Prostate gland (tissue), 2 donors: ENCODE results near the gene GPN2. TPM values are rescaled to one million over a fixed set of nuclear protein-coding genes. Genes with fewer than 3 reads are reported as not detected.
"Not testable (repeated sequence)": the region's sequence is repeated elsewhere in the genome, so short reads cannot be mapped to it uniquely, and the experiment has no call there.

Experiments used
- DNase-seq: peaks from one replicate; pipeline ENCODE4 v3.0.0-alpha.2; 2019; ENCODE audit warnings: low spot score
- H3K27ac ChIP-seq, 2 donors: fragments of 200-600 bp; sonication (generic); 2 replicates each; pipeline ENCODE4 v1.5.1; 2017 to 2019
- H3K27me3 ChIP-seq: fragments of 200-600 bp; sonication (generic); replicated peaks from 2 replicates; pipeline ENCODE4 v1.5.1; 2019; ENCODE audit not compliant: insufficient read depth
- H3K36me3 ChIP-seq, 2 donors: fragments of 200-600 bp; sonication (generic); 1 replicate in 1 of 2; 2 replicates in 1 of 2; pipeline versions ENCODE4 v1.5.1 to v1.8.1; 2017 to 2019
- H3K4me1 ChIP-seq: fragments of 200-600 bp; sonication (generic); replicated peaks from 2 replicates; pipeline ENCODE4 v1.5.1; 2019
- H3K4me3 ChIP-seq, 2 donors: fragments of 200-600 bp; sonication (generic); 2 replicates each; pipeline ENCODE4 v1.5.1; 2017 to 2019
- H3K9me3 ChIP-seq: fragments of 200-600 bp; sonication (generic); 2 replicates; pipeline ENCODE4 v1.5.1; 2017
- CTCF ChIP-seq, 4 experiments: fragments of 200-600 bp in 2 of 4; fragments of 450-650 bp in 2 of 4; sonication (generic) in 2 of 4; IDR thresholded peaks; 1 replicate in 3 of 4; 2 replicates in 1 of 4; pipeline ENCODE4 v1.5.1; 2016 to 2019; ENCODE audit warnings: antibody characterized with exemption in 4 of 4, mild to moderate bottlenecking in 2 of 4, moderate library complexity in 2 of 4
- POLR2A ChIP-seq: fragments of 450-650 bp; IDR thresholded peaks from one replicate; pipeline ENCODE4 v1.6.1; 2016; ENCODE audit warnings: antibody characterized with exemption, mild to moderate bottlenecking
- POLR2AphosphoS5 ChIP-seq: sonication (generic); formaldehyde crosslinking; IDR thresholded peaks from one replicate; pipeline ENCODE4 v1.6.1; 2017; ENCODE audit warnings: antibody characterized with exemption
- WGBS: methylation state at CpG from one replicate; pipeline ENCODE4 v1.1.5; 2018; 5-methylcytosine and 5-hydroxymethylcytosine counted together
- intact Hi-C: fragments of 100-400 bp; cut with DNase I; formaldehyde crosslinking; loops from one replicate; pipeline ENCODE4 v1.14.2; 2022
- total RNA-seq, 2 donors: library from RNA; depleted of rRNA; stranded (reverse); fragments of >200 nt; gene quantifications; one replicate each; pipeline ENCODE4 v1.1.0, GENCODE V29; 2016

GPN2 gene
- total RNA-seq, 2 donors from 2014 or later = 15.7 to 26.0 TPM

GRCh38 chr1:26839779-26840178, 50.3 kb downstream of the GPN2 start:
- H3K4me3 ChIP-seq = no peak overlapping the region
- H3K9me3 ChIP-seq = no peaks in the 10 kb centered on the region
- TF ChIP-seq POLR2AphosphoS5 = no peak
- no peak for TF ChIP-seq CTCF (IDR thresholded peaks at IDR 0.05)
- TF ChIP-seq POLR2A = no peak
- H3K27me3 ChIP-seq = no peaks in the 10 kb centered on the region
- H3K36me3 ChIP-seq = no peaks in the 10 kb centered on the region
- intact Hi-C loops = no loop called here
- no peak for DNase-seq
- no peaks in the 10 kb centered on the region for H3K4me1 ChIP-seq
- WGBS = 74% methylated on average over 6 of the region's 6 CpGs
- H3K27ac ChIP-seq = no peak overlapping the region

- Histone ChIP-seq H3K4me1 (no peaks in the 10 kb centered on the region), H3K27ac (no peak overlapping the region), H3K9me3 (no peaks in the 10 kb centered on the region), H3K36me3 (no peaks in the 10 kb centered on the region), H3K27me3 (no peaks in the 10 kb centered on the region), H3K4me3 (no peak overlapping the region)
- 100% methylated on average over 1 of the region's 1 CpG for WGBS
- intact Hi-C loops = no loop called here
- DNase-seq = no peak
- TF ChIP-seq POLR2AphosphoS5 (no peak), POLR2A (no peak), CTCF (IDR thresholded peaks at IDR 0.05) (no peak)
These were observed 50.8 kb downstream of the GPN2 start for GRCh38 chr1:26839339-26839722.

- no peaks in the 10 kb centered on the region for H3K4me1 ChIP-seq
- WGBS = 65% methylated on average over 7 of the region's 8 CpGs
- no peak for TF ChIP-seq POLR2AphosphoS5
- TF ChIP-seq POLR2A = no peak
- TF ChIP-seq CTCF (IDR thresholded peaks at IDR 0.05) = no peak
- H3K36me3 ChIP-seq = peaks cover 0 to 1% of the 10 kb centered on the region in 2 donors
- H3K4me3 ChIP-seq = no peak overlapping the region
- no peaks in the 10 kb centered on the region for H3K27me3 ChIP-seq
- no peak for DNase-seq
- no peaks in the 10 kb centered on the region for H3K9me3 ChIP-seq
- intact Hi-C loops = no loop called here
- H3K27ac ChIP-seq = no peak overlapping the region
These were observed 51.4 kb downstream of the GPN2 start for GRCh38 chr1:26838474-26839338.

GRCh38 chr1:26837665-26838064, 52.4 kb downstream of the GPN2 start:
- WGBS = 85% methylated on average over 5 of the region's 5 CpGs
- not testable (repeated sequence) for H3K4me1 ChIP-seq, H3K36me3 ChIP-seq

GRCh38 chr1:26833432-26834405, 56.4 kb downstream of the GPN2 start:
- H3K4me1 ChIP-seq = peaks cover 5% of the 10 kb centered on the region
- H3K27me3 ChIP-seq = no peaks in the 10 kb centered on the region
- DNase-seq = no peak
- H3K36me3 ChIP-seq = peaks cover 0 to 6% of the 10 kb centered on the region in 2 donors
- H3K27ac ChIP-seq = no peak overlapping the region
- TF ChIP-seq CTCF (IDR thresholded peaks at IDR 0.05) (no peak), POLR2A (no peak), POLR2AphosphoS5 (no peak)
- no peaks in the 10 kb centered on the region for H3K9me3 ChIP-seq
- WGBS = 79% methylated on average over 23 of the region's 23 CpGs
- H3K4me3 ChIP-seq = no peak overlapping the region
- intact Hi-C loops = no loop called here

More at GRCh38 chr1:26837665-26838064, 52.4 kb downstream of the GPN2 start:
- H3K4me3 ChIP-seq, intact Hi-C loops, DNase-seq, H3K27ac ChIP-seq, H3K27me3 ChIP-seq, H3K9me3 ChIP-seq: not testable (repeated sequence)
